SW 1271 (cell line): ENCODE results near the gene RUNX2.

Experiments
- DNase-seq, 2 experiments: peaks; one replicate each; lab custom pipeline; 2025; lab: John Stamatoyannopoulos, UW

Gene RUNX2

DNA sequence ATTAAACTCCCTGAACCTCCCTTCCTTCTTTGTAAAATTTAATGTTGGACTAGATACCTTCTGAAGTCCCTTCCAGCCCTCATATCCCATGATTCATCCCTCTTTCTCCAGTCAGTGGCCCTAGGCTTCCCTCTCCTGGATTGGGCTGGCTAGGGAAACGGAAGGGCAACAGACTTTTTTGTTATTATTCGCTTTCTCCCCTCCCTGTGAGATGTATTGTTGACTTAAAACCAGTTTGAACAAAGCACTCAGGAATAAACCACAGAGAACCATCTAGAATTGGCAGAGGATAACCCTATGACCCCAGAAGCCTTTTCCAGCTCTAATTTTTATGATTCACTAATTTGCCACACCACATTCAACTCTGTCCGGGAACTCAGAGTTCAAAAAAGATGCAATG is 289.3 kb downstream of the RUNX2 start:
- no peak for DNase-seq

DNA sequence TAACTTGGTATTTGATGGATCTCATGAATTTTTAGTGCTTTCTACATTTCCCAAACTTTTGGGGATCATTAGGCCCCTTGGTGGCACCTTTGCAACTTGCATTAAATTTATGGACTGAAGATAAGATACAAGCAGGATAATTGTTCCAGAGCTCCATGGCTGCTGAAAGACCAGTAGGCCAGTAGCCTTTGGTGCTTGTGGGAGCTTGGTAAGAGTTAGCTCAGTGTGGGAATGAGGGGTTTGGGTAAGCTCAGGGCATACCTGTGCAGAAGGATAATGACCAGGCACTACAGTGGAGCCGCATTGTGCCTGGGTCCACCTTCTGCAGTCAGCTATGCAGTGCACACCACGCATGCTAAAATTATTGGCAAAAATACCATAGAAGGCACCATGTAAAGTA is 290.1 kb downstream of the RUNX2 start:
- no peak for DNase-seq

GRCh38 chr6:45619211-45619760 is 291.2 kb downstream of the RUNX2 start:
- no peak for DNase-seq

GRCh38 chr6:45619994-45620471 is 291.9 kb downstream of the RUNX2 start:
- no peak for DNase-seq

DNA sequence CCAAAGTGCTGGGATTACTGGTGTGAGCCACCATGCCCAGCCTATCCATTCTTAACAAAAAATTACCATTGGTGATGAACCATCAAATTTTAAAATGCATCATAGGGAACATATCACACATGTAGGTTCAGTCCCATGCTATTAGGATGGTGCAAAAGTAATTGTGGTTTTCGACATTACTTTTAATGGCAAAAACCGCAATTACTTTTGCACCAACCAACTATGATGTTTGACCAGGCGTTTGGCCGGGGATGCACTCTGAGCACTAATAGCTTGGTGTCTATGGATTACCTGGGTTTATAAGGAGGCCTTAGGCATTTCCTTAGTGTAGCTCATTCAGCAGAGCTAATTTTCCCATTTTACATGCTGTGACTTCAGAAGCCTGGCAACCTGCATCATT is 296.1 kb downstream of the RUNX2 start:
- no peak for DNase-seq

GRCh38 chr6:45625191-45625664 is 297.1 kb downstream of the RUNX2 start:
- no peak for DNase-seq

GRCh38 chr6:45626087-45626891 is 298.2 kb downstream of the RUNX2 start:
- DNase-seq: no peak

DNA sequence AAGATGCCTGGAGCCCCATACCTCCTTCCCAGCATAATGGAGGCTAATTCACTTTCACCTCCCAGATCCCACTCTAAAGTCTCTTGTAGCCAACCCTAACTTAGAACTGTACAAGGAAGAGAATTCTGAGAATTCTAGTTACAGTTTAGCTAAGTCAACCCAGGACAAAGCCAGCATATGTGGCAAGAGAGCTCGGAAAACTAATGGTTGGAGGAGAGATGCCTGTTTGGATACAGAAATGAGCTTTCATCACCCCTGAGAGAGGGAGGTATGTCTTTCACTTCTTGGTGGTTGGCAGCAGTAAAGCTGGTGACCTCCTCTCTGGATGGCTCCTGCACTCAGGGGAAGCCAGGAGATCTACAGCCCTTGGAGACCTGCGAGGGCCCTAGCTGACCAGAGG is 302.2 kb downstream of the RUNX2 start:
- no peak for DNase-seq

GRCh38 chr6:45630801-45631200 is 302.7 kb downstream of the RUNX2 start:
- no peak for DNase-seq

DNA sequence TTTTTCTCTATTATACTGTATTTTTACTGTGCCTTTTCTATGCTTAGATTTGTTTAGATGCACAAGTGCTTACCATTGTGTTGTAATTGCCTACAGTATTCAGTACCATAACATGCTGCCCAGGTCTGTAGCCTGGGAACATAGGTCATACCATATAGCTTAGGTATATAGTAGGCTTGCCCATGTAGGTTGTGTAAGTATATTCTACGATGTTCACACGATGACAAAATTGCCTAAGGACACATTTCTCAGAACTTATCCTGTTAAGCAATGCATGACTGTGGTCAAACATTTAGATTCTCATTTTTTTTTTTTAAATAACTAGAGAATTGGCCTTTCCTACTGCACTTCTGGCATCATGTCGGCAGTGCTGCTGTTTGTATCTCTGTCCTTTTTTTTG is 303.3 kb downstream of the RUNX2 start:
- no peak for DNase-seq

DNA sequence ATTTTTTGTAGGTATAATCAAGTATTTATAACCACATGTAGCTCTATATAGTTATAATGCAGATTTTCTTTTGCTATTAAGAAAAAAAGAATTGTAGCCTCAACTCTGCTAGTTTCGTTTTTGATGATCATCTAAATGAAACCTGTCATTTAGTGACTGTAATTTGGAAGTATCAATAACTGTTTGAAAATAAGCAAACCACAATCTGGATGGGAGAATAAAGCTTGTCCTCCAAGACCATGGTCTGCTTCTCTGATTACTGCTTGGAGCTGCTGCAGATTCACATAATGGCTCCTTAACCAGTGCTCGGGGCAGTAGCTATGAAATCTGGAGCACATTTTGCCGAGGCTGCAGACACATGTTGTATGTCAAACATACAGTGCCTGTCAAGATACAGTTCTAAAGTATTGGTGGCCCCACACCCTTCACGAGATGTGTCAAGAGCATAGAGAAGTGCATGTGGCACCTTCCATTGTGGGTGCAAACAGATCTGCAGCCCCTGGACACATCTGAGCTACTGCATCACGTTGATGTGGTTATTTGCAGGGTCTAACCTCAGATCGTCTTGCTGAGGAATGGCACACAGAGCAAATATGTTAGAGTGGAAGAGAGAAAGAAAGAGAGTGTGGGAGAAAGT is 305.3 kb downstream of the RUNX2 start:
- DNase-seq: no peak

DNA sequence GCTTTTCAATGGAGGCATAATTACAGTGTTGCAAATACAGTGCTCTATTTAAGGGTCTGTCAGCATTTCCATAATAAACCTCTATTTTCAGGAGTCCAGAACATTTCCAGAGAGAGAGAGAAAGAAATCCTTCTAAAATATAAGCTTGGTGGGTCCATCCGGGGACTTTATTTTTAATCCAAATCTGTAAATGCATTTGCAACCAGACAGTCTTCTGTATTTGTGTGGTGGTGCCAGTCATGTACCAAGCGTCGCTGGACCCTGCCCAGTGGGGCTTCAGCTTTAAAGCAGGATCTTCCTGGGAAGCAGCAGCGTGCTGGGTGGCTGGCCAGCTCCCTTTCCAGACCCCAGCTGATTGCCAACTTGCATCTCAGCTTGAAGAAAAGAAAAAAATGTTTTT is 306.1 kb downstream of the RUNX2 start:
- DNase-seq: no peak

DNA sequence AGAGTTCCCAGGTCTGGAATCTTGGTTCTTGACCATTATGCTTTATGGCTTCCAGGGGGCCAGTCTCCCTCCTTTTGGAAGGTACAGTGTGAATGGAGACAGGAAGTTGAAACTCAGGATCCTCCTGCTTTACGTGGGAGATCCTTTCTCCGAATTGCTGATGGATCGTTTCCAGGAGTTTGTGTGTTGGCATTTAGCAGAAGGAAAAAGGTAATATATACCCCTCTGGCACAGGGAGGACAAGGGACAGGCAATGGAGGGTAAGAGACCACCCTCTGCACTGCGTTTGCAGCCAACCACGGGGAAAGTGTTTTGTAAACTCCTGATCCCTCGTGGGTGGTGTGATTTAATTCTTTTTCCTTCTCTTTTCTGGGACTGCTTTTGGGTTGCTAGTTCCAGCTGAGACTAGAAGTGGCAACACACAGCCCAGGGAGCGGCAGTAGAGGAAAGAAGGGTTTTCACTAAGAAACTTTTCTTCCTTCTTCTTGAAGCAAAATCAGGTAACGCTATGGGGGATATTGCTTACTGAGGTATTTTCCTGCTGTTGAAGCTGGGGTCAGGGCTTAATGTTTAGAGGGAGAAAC is 307.2 kb downstream of the RUNX2 start:
- DNase-seq: no peak

DNA sequence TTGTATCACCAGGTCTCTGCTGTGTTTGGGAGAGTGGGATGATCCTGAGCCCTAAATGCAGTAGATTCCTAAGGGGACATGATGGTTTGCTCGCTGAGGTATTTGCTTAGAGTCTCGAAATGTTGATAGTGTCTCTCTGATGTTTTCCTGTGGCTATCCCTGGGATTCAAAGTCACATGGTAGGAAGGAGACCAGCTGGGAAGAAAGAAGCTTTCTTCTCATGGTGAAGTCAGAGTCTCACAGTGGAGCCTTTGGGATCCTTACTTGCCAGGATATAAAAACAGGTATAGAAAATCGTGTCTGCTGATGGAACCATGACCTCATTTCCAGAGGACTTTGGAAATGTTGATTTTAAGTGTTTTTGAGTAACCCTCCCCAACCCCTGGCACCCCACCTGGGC is 308.9 kb downstream of the RUNX2 start:
- DNase-seq: no peak

DNA sequence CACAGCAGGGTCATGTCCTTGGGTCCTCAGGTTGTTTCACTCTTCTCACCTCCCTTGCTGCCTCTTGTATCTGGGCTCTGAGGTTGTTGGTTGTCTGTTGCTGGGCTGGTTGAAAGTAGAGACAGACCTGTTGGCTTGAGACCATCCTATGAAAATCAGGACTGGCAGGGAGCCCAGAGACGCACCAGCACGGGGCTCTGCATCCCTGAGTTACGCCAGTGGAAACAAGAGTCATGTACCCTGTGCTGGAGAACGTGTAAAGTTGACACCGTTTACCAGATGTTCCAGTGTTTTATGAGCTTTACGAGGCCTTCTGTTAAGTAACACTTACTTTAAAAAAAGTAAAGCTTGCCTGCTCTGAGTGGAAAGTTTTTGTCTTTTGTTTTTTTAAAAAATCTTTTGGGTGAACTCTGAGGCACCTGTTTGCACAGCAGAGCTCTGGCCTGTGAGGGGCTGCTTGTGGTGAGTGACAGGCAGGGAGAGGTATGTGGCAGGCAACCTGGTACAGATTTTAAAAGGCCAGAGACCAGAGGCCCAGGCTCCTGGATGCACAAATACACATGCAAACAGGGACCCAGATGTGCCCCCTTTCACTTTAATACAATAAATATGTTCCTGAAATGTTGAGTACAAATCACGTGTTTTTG is 309.6 kb downstream of the RUNX2 start:
- no peak for DNase-seq

DNA sequence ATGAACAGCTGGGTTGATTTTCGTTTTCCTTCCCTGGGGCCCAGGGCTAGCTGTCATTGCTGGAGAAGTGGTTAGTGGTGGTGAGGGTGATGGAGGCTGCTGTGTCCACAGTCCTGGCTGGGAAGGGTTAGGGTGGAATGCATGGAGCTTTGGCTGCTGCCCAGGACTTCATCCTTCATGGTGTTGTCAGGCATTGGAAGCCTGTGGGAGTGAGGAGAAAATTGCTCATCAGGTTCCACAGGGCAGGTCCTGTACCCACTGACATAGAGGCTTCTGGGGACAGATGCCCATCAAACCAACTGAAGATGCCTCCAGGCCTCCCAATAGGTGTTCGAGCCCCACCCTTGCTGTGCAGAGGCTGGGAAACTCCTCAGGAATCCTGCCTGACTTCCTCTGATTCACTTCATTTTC is 312.0 kb downstream of the RUNX2 start:
- DNase-seq: no peak

- DNase-seq: no peak
These were observed 312.7 kb downstream of the RUNX2 start for GRCh38 chr6:45640811-45641210.

- no peak for DNase-seq
These were observed 314.4 kb downstream of the RUNX2 start for GRCh38 chr6:45642331-45643125.

GRCh38 chr6:45643126-45643525 is 315.0 kb downstream of the RUNX2 start:
- DNase-seq: no peak

DNA sequence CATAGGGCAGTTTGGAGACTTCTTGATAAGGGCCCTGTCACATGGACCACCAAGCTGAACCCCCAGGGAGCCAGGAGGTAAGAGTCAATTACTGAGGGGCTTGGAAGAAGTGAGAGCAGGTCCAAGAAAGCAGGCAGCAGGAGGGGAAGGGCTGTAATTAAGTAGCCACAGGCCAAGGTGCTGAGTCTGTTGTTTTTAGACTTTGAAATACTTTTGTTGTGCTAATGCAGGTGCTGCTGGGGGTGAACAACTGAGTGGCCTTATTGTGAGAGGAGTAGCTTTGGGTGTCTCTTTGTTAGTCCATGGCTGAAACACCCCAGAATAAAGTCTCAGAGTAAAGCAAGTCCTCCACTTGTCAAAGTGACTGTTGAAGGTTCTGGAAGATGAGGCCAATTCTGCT is 316.6 kb downstream of the RUNX2 start:
- DNase-seq: no peak

- no peak for DNase-seq
These were observed 317.2 kb downstream of the RUNX2 start for GRCh38 chr6:45645302-45645701.
